GM12875 (cell line): ENCODE results near the gene HMCN1.

Source experiments
- H3K4me3 ChIP-seq: one replicate; pipeline ENCODE4 v1.5.1; 2011; ENCODE audit warnings: low read depth, low read length, control low read depth
- CTCF ChIP-seq: IDR thresholded peaks from 2 replicates; pipeline ENCODE4 v1.5.1; 2011; ENCODE audit warnings: low read depth, mild to moderate bottlenecking, control low read depth, inconsistent platforms, low read length, moderate library complexity, borderline replicate concordance; ENCODE audit not compliant: insufficient read depth

HMCN1 gene

GRCh38 chr1:186215636-186216035, 481.4 kb downstream of the HMCN1 start:
- H3K4me3 ChIP-seq, result no peak overlapping the region
- no peak for TF ChIP-seq CTCF

GRCh38 chr1:186218654-186219352, 484.6 kb downstream of the HMCN1 start:
- no peak overlapping the region for H3K4me3 ChIP-seq
- no peak for TF ChIP-seq CTCF

- TF ChIP-seq CTCF, result no peak
These were observed 485.9 kb downstream of the HMCN1 start for GRCh38 chr1:186220067-186220466.

DNA sequence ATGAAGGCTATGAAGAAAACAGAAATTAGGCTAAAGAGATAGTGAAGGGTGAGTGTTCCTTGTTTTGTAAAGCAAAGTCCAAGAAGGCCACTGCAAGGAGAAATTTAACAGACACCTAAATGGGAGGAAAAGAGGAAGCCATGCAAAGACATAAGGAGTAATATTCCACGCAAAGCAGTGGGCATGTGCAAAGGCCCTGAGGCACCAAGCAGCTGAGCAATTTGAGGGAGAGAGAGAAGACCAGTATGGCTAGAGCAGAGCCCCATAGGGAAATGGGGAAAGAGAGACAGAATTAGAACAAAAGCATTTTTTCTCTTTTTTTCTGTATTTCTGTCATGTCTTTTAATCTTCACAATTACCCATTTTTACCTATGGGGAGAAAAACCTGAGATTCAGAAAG, 486.7 kb downstream of the HMCN1 start:
- TF ChIP-seq CTCF, result no peak
- no peak overlapping the region for H3K4me3 ChIP-seq

More at GRCh38 chr1:186220067-186220466, 485.9 kb downstream of the HMCN1 start:
- no peak overlapping the region for H3K4me3 ChIP-seq

GRCh38 chr1:186225096-186225495, 490.9 kb downstream of the HMCN1 start:
- H3K4me3 ChIP-seq, result no peak overlapping the region
- no peak for TF ChIP-seq CTCF

GRCh38 chr1:186228749-186229148, 494.6 kb downstream of the HMCN1 start:
- H3K4me3 ChIP-seq, result no peak overlapping the region
- no peak for TF ChIP-seq CTCF

GRCh38 chr1:186231861-186232436, 497.8 kb downstream of the HMCN1 start:
- no peak for TF ChIP-seq CTCF
- H3K4me3 ChIP-seq, result no peak overlapping the region
